Gastrocnemius medialis (tissue), 4 donors: Measurements from ENCODE around the gene CHTF18. TPM values are rescaled to one million over a fixed set of nuclear protein-coding genes. Genes with fewer than 3 reads are reported as not detected.

ENCODE experiments used
- ATAC-seq, 2 donors: fragments of 150-250 bp; one replicate each; pipeline ENCODE4 v1.9.1; 2016
- DNase-seq, 2 donors: peaks; one replicate each; pipeline ENCODE4 v3.0.0-alpha.2; 2019
- H3K27ac ChIP-seq, 4 donors: fragments of 200-600 bp; sonication (generic); 1 replicate in 1 of 4; 2 replicates in 3 of 4; pipeline ENCODE4 v1.5.1; 2016 to 2018; ENCODE audit warnings: mild to moderate bottlenecking in 2 of 4, moderate library complexity in 1 of 4
- H3K27me3 ChIP-seq, 3 donors: fragments of 200-600 bp; sonication (generic) in 2 of 3; 1 replicate in 1 of 3; 2 replicates in 2 of 3; pipeline versions ENCODE4 v1.5.1 to v1.6.0; 2016 to 2019; ENCODE audit warnings: mild to moderate bottlenecking in 1 of 3, moderate library complexity in 1 of 3
- H3K36me3 ChIP-seq, 2 donors: fragments of 200-600 bp; sonication (generic) in 1 of 2; one replicate each; pipeline ENCODE4 v1.5.1; 2017 to 2018
- H3K4me1 ChIP-seq, 2 donors: fragments of 200-600 bp; sonication (generic) in 1 of 2; one replicate each; pipeline ENCODE4 v1.5.1; 2016 to 2017; ENCODE audit warnings: mild to moderate bottlenecking in 2 of 2
- H3K4me3 ChIP-seq, 4 donors: fragments of 200-600 bp; sonication (generic) in 3 of 4; 1 replicate in 1 of 4; 2 replicates in 3 of 4; pipeline ENCODE4 v1.5.1; 2016 to 2019; ENCODE audit warnings: mild to moderate bottlenecking in 2 of 4
- H3K9me3 ChIP-seq, 3 donors: fragments of 200-600 bp; sonication (generic) in 2 of 3; 1 replicate in 1 of 3; 2 replicates in 2 of 3; pipeline ENCODE4 v1.5.1; 2016 to 2019
- POLR2A ChIP-seq, 2 donors: fragments of 450-650 bp; IDR thresholded peaks; one replicate each; pipeline ENCODE4 v1.6.1; 2017; ENCODE audit warnings: antibody characterized with exemption in 2 of 2, mild to moderate bottlenecking in 2 of 2, moderate library complexity in 2 of 2
- in situ Hi-C, 4 donors: fragments of 200-750 bp; cut with MboI; loops; one replicate each; pipeline versions ENCODE4 v1.15.0 to v1.8.0; 2017; ENCODE audit warnings: low sequenced_read_pairs in 4 of 4
- intact Hi-C: fragments of 100-400 bp; cut with DNase I; formaldehyde crosslinking; loops from one replicate; pipeline ENCODE4 v1.15.1; 2023; ENCODE audit warnings: low total_unique reads
- total RNA-seq, 4 donors: library from RNA; depleted of rRNA; stranded (reverse); fragments of >200 nt; gene quantifications; one replicate each; pipeline versions ENCODE4 v1.1.0 to v1.2.3, GENCODE V29; 2016
- TF ChIP-seq, protein P1 (sequence below), 5 experiments: fragments of 450-650 bp in 3 of 5; fragments of 200-600 bp in 2 of 5; sonication (generic) in 2 of 5; IDR thresholded peaks in 4 of 5; conservative IDR thresholded peaks in 1 of 5; 1 replicate in 4 of 5; 2 replicates in 1 of 5; pipeline ENCODE4 v1.5.1; 2016 to 2019; ENCODE audit warnings: antibody characterized with exemption in 5 of 5, mild to moderate bottlenecking in 3 of 5, moderate library complexity in 3 of 5

Gene CHTF18
- total RNA-seq, 4 donors from 2014 or later = 0.44 to 5.8 (median 3.1) TPM

DNA sequence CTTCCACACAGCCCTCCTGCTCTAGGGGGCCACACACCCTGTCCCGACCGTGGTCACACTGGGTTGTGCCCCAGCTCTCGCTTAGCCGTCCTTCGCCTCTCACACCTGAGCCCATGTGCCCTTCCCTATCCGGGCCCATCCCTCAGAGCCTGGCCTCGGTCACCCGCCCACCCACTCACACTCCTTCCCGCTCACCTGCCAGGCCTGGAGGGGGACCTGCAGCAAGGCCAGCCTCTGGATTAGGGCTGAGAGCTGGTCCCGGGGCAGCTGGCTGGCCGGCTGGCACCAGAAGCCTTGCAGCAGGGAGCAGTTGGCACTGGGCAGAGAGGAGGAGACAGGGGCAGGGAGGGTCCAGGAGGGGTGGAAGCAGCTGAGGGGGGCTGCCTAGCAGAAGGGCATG lies 10.0 kb upstream of the CHTF18 start:
- TF ChIP-seq, protein P1, sequence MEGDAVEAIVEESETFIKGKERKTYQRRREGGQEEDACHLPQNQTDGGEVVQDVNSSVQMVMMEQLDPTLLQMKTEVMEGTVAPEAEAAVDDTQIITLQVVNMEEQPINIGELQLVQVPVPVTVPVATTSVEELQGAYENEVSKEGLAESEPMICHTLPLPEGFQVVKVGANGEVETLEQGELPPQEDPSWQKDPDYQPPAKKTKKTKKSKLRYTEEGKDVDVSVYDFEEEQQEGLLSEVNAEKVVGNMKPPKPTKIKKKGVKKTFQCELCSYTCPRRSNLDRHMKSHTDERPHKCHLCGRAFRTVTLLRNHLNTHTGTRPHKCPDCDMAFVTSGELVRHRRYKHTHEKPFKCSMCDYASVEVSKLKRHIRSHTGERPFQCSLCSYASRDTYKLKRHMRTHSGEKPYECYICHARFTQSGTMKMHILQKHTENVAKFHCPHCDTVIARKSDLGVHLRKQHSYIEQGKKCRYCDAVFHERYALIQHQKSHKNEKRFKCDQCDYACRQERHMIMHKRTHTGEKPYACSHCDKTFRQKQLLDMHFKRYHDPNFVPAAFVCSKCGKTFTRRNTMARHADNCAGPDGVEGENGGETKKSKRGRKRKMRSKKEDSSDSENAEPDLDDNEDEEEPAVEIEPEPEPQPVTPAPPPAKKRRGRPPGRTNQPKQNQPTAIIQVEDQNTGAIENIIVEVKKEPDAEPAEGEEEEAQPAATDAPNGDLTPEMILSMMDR (IDR thresholded peaks at IDR 0.05 in 4 of 5, conservative IDR thresholded peaks at IDR 0.05 in 1 of 5) = no peak
- TF ChIP-seq POLR2A (IDR thresholded peaks at IDR 0.05) = no peak
- DNase-seq (no peak), ATAC-seq (no peak)
- Histone ChIP-seq H3K27me3 (peaks cover 28 to 62% (median 47%) of the 10 kb centered on the region in 3 donors), H3K27ac (no peak overlapping the region), H3K4me1 (no peaks in the 10 kb centered on the region), H3K36me3 (no peaks in the 10 kb centered on the region), H3K4me3 (no peak overlapping the region), H3K9me3 (no peaks in the 10 kb centered on the region)
- intact Hi-C loops = no loop called here
- in situ Hi-C loops = no loop called here

DNA sequence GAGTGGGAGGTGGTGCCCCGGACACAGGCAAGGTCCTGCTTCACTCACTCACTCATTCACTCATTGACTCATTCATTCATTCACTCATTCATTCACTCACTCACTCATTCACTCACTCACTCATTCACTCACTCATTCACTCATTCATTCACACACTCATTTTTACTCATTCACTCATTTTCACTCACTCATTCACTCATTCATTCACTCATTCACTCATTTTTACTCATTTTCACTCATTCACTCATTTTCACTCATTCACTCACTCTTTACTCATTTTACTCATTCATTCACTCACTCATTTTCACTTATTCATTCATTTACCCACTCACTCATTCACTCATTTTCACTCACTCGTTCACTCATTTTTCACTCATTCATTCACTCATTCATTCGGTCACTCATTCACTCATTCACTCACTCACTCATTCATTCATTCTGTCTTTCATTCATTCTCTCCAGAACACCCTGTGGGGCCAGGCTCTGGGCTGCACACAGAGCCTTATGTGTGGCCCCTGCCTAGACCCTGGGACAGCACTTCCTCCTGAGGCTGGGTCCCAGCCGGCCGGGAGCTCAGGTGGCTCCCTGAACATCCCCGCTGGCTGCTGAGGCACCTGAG lies 9.4 kb upstream of the CHTF18 start:
- no peak overlapping the region for H3K27ac ChIP-seq

DNA sequence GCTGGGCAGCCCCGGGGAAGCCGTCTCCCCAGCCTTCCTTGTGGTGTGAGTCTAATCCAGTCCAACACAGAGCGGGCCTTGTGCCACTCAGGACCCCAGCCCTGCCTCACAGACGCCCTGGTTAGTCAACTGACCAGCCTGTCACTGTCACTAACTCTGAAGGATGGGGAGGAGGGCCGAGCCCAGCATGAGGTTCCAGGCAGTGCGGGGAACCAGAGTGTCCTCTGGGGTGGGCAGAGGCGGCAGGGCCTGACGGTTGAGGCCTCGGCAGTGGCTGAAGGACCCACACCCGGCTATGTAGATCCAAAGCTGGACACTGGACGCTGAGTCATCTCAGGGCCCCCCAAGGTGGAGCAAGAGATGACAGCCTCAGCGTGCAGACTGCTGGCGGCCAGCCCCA lies 8.9 kb upstream of the CHTF18 start:
- Histone ChIP-seq H3K4me1 (no peaks in the 10 kb centered on the region), H3K27ac (no peak overlapping the region), H3K4me3 (no peak overlapping the region), H3K27me3 (peaks cover 34 to 69% (median 54%) of the 10 kb centered on the region in 3 donors), H3K9me3 (no peaks in the 10 kb centered on the region), H3K36me3 (no peaks in the 10 kb centered on the region)
- ATAC-seq (no peak), DNase-seq (no peak)
- intact Hi-C loops = no loop called here
- in situ Hi-C loops = no loop called here
- TF ChIP-seq, protein P1 (IDR thresholded peaks at IDR 0.05 in 4 of 5, conservative IDR thresholded peaks at IDR 0.05 in 1 of 5) = no peak
- TF ChIP-seq POLR2A (IDR thresholded peaks at IDR 0.05) = no peak

More for the DNA sequence above, 9.4 kb upstream of the CHTF18 start:
- Histone ChIP-seq H3K9me3 (no peaks in the 10 kb centered on the region), H3K27me3 (peaks cover 34 to 67% (median 53%) of the 10 kb centered on the region in 3 donors), H3K4me3 (no peak overlapping the region), H3K4me1 (no peaks in the 10 kb centered on the region), H3K36me3 (no peaks in the 10 kb centered on the region)
- DNase-seq (no peak), ATAC-seq (no peak)
- intact Hi-C loops (no loop called here), in situ Hi-C loops (no loop called here)
- no peak for TF ChIP-seq POLR2A (IDR thresholded peaks at IDR 0.05)
- TF ChIP-seq, protein P1 (IDR thresholded peaks at IDR 0.05 in 4 of 5, conservative IDR thresholded peaks at IDR 0.05 in 1 of 5) = no peak

DNA sequence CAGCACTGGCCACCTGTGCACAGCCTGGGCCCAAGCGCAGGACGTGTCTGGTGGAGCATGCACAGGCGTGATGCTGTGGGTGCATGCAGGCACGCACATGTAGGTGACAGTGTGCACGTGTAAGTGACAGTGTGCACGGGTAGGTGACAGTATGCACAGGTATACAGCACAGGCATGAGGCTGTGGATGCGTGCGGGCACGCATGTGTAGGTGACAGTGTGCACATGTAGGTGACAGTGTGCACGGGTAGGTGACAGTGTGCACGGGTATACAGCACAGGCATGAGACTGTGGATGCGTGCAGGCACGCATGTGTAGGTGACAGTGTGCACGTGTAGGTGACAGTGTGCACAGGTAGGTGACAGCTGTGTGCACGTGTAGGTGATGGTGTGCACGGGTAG lies 8.1 kb upstream of the CHTF18 start:
- intact Hi-C loops = no loop called here
- H3K4me1 ChIP-seq = no peaks in the 10 kb centered on the region
- ATAC-seq = no peak
- peaks cover 34 to 69% (median 54%) of the 10 kb centered on the region in 3 donors for H3K27me3 ChIP-seq
- no peak overlapping the region for H3K4me3 ChIP-seq
- TF ChIP-seq, protein P1 (IDR thresholded peaks at IDR 0.05 in 4 of 5, conservative IDR thresholded peaks at IDR 0.05 in 1 of 5) = no peak
- TF ChIP-seq POLR2A (IDR thresholded peaks at IDR 0.05) = no peak
- in situ Hi-C loops = no loop called here
- H3K36me3 ChIP-seq = no peaks in the 10 kb centered on the region
- DNase-seq = no peak
- H3K9me3 ChIP-seq = no peaks in the 10 kb centered on the region
- no peak overlapping the region for H3K27ac ChIP-seq
